NCI-H526 treated with DMSO at 0.1 percent for 48 hours (cell line): ENCODE data around the gene RESP18.

Experiments used
- DNase-seq: peaks from one replicate; lab custom pipeline; 2025; lab: John Stamatoyannopoulos, UW

The RESP18 gene

GRCh38 chr2:219277703-219278654, 54.6 kb downstream of the RESP18 start:
- peak; percentile 73 for DNase-seq
